GM12873 (cell line): ENCODE results near the gene RNF7.

ENCODE experiments used
- CTCF ChIP-seq: IDR thresholded peaks from 2 replicates; pipeline ENCODE4 v1.5.1; 2012; ENCODE audit warnings: low read depth, mild to moderate bottlenecking, moderate library complexity, low read length, control low read depth; ENCODE audit not compliant: insufficient read depth; ENCODE audit errors: missing control alignments

Gene RNF7

GRCh38 chr3:141726483-141726882 lies 11.6 kb upstream of the RNF7 start:
- TF ChIP-seq CTCF: no peak

- no peak for TF ChIP-seq CTCF
These were observed 9.7 kb upstream of the RNF7 start for GRCh38 chr3:141728355-141728892.

- peak; percentile 32 for TF ChIP-seq CTCF
These were observed 8.9 kb upstream of the RNF7 start for GRCh38 chr3:141729240-141729639.

- no peak for TF ChIP-seq CTCF
These were observed 2.9 kb upstream of the RNF7 start for GRCh38 chr3:141735176-141735575.

GRCh38 chr3:141735770-141736465 lies 2.2 kb upstream of the RNF7 start:
- no peak for TF ChIP-seq CTCF

- TF ChIP-seq CTCF: no peak
These were observed 1.0 kb upstream of the RNF7 start for GRCh38 chr3:141737093-141737492.

- no peak for TF ChIP-seq CTCF
These were observed 448 bp upstream of the RNF7 start for GRCh38 chr3:141737678-141738021.
